ENCODE data around the gene PKP4.

The PKP4 gene

DNA sequence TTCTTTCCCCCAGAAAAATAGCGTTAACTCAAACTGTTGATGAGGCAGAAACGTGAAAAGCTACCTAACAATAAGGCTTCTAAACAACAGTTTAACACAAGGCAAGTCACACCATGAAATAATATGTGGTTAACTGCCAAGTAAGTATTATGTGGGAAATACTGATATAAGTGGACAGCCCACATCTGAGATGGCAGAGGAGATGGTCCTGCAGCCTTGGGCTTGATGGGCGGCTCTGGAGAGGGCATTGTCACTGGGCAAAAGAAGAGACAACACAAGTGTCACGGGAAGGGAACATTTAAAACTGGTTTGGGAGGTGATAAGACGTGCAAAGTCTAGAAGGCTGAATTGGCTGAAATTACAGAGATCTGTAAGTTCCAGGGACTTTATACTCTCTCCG, 147.2 kb downstream of the PKP4 start:
- TF ChIP-seq, protein P1, sequence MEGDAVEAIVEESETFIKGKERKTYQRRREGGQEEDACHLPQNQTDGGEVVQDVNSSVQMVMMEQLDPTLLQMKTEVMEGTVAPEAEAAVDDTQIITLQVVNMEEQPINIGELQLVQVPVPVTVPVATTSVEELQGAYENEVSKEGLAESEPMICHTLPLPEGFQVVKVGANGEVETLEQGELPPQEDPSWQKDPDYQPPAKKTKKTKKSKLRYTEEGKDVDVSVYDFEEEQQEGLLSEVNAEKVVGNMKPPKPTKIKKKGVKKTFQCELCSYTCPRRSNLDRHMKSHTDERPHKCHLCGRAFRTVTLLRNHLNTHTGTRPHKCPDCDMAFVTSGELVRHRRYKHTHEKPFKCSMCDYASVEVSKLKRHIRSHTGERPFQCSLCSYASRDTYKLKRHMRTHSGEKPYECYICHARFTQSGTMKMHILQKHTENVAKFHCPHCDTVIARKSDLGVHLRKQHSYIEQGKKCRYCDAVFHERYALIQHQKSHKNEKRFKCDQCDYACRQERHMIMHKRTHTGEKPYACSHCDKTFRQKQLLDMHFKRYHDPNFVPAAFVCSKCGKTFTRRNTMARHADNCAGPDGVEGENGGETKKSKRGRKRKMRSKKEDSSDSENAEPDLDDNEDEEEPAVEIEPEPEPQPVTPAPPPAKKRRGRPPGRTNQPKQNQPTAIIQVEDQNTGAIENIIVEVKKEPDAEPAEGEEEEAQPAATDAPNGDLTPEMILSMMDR (IDR thresholded peaks at IDR 0.05) = no peak
- no peak overlapping the region for H3K4me3 ChIP-seq
- DNase-seq (ENCODE audit: low spot score) = no peak
- no peak overlapping the region for H3K27ac ChIP-seq

DNA sequence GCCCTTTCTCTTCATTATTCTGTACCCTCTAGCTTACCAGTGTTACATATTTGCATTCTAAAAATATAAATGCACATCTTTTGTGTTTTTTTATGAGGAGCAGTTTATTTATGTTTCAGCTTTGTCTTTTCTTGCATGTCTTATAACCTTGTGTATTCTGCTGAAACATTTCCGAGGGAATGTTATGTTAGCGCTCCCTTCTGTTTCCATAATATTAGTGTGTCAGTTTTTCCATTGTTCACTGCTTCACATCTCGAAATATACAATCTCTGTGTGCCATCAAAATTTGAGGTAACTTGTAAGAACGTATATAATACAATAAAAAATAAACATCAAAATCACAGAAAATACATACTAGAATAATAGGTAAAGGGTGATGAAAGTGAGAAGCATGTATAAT, 153.3 kb downstream of the PKP4 start:
- TF ChIP-seq, protein P1 (IDR thresholded peaks at IDR 0.05) = no peak
- H3K4me3 ChIP-seq = no peak overlapping the region
- H3K27ac ChIP-seq = no peak overlapping the region
- DNase-seq (ENCODE audit: low spot score) = no peak

DNA sequence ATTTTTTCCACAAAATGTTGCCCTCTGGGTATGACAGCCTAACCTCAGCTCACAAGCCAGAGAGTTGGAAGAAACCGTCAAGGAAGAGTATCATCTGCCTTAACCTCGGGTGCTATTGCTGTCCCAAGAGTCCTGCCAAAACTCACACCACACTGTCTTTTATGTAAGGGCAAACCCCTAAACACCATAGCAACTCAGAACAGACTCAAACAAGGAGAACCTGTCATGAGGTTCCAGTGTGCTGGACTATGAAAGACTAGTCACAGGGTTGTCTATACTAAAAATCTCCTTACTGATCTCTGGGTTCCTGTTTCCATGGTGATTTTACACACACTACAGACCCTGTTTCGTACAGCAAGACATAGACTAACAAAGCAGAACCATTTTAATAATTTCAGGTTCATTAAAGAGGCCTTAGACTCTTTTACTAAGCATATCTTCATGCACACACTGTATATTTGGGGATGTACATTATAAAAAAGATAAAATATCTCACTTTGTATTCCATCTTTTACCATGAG, 159.8 kb downstream of the PKP4 start:
- DNase-seq (ENCODE audit: low spot score) = no peak
- H3K4me3 ChIP-seq = no peak overlapping the region
- TF ChIP-seq, protein P1 (IDR thresholded peaks at IDR 0.05) = no peak
- no peak overlapping the region for H3K27ac ChIP-seq

DNA sequence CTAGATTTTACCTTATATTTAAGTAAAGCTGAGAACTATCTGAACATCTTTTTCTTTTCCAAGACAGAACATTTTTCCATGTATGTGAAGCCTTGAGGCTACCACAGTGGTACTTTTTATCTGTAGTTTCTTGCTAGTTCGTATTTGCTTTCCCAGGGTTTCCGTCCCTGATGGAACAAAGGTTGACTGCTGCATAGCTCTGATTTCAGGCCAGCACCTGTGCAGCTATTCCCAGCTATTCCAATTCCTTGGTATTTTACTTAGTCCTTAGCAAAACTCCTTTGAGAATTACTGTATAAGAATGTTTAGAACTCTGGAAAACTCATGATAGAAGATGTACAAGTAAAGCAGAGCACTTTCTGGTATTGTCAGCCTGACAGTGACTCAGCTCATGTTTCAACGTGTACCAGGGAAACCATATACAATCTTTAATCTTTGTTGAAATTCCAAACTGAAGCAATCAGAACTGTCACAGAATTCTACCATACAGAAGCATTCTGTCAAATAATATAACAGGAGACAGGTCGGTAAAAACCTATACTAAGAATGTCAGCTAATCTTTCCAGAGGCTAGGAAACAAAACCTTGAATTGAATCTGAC, 162.2 kb downstream of the PKP4 start:
- H3K27ac ChIP-seq = no peak overlapping the region
- DNase-seq (ENCODE audit: low spot score) = no peak
- no peak overlapping the region for H3K4me3 ChIP-seq
- TF ChIP-seq, protein P1 (IDR thresholded peaks at IDR 0.05) = no peak

DNA sequence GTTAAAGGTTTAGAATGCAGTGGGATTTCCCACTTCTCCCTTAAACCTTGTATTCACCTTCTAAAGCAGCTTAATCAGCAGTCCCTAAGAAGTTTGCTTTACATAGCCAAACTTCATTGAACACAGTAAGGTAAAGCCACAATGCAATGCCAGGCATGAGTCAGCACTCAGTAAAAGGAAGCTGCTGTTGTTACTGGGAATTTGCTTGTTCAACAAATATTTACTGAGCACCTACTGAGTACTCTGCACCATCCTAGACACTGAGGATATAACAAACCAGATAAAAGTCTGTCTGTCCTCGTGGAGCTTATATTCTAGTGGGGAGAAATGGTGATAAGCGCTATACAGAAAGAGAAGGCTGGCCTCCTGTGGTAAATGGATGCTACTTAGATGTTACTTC, 162.7 kb downstream of the PKP4 start:
- H3K4me3 ChIP-seq = no peak overlapping the region
- H3K27ac ChIP-seq = no peak overlapping the region
- TF ChIP-seq, protein P1 (IDR thresholded peaks at IDR 0.05) = no peak
- DNase-seq (ENCODE audit: low spot score) = no peak

DNA sequence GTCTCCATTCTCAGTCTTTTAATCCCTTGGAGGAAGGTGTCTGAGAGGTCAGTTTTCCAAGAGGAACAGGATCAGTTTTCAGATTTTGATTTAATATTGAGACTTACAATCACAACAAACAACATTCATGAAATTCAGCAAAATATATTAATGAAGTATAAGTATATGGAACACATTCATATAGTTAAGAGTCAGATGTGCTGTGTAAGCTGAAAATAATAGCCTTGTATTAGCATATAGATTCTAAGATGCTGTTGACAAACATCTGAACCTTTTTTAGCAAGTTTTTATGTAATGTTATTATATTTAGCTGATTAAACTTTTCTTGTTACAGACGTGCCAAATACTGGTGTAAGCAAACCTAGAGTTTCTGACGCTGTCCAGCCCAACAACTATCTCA, 163.9 kb downstream of the PKP4 start:
- no peak overlapping the region for H3K27ac ChIP-seq
- TF ChIP-seq, protein P1 (IDR thresholded peaks at IDR 0.05) = no peak
- no peak for DNase-seq (ENCODE audit: low spot score)
- H3K4me3 ChIP-seq = no peak overlapping the region

DNA sequence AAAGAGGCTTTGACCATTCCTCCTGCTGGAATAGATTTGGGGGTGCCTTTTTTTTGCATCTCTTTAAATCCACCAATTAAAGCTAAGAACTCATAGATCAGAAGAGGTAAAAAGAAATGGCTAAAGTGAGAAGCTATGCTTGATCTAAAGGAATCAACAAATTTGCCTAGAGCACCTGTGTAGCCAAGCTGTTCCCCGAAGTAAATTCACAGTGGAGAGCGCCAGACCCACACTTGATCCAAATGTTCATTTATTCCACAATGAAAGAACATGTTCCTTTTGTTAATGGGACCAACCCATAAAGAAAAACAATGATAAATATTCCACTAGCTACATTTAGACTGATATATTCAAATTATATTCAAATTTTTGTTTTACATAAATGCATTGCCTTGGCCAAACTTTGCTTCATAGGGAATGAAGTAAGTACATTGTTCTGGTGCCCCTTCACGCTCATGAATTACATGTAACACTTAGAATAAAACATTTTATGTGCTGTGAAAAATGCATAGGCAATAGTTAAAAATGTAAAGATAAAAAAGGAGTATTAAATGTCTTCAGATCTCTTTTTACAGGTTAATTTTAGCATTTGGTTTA, 167.4 kb downstream of the PKP4 start:
- no peak overlapping the region for H3K27ac ChIP-seq
- TF ChIP-seq, protein P1 (IDR thresholded peaks at IDR 0.05) = no peak
- no peak overlapping the region for H3K4me3 ChIP-seq
- DNase-seq (ENCODE audit: low spot score) = no peak

All from coronary artery (tissue), 2 donors.